ENCODE data around the gene TMEM200B.

GRCh38 chr1:29142714-29143113, 19.0 kb upstream of the TMEM200B start:
- TF ChIP-seq CTCF (IDR thresholded peaks at IDR 0.05) (no peak), EP300 (IDR thresholded peaks at IDR 0.05) (no peak), POLR2A (IDR thresholded peaks at IDR 0.05) (no peak)
